ENCODE results near the gene GTF3C5.
"Not testable (repeated sequence)": the region's sequence is repeated elsewhere in the genome, so short reads cannot be mapped to it uniquely, and the experiment has no call there.

DNA sequence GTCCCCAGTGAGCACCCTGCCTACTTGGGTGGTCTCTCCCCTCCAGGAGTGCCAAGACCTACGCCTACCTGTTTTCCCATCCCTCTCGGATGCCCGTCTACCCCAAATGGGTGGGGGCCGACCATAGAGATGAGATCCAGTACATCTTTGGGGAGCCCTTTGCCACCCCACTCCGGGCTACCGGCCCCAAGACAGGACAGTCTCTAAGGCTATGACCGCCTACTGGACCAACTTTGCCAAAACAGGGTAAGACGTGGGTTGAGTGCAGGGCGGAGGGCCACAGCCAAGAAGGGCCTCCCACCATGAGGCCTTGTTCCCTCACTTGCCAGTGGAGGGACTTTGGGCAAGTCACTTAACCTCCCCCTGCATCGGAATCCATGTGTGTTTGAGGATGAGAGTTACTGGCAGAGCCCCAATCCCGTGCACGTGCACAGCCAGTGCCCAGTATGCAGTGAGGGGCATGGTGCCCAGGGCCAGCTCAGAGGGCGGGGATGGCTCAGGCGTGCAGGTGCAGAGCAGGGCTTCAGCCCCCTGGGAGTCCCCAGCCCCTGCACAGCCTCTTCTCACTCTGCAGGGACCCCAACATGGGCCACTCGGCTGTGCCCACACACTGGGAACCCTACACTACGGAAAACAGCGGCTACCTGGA, 55.5 kb downstream of the GTF3C5 start:
- not testable (repeated sequence) for TF ChIP-seq CTCF, POLR2A (IDR thresholded peaks at IDR 0.05)
